Sigmoid colon (tissue), 3 donors: ENCODE measurements around the gene PHKB.

Source experiments
- CTCF ChIP-seq, 4 experiments: fragments of 450-650 bp in 3 of 4; fragments of 200-600 bp in 1 of 4; IDR thresholded peaks; one replicate each; pipeline ENCODE4 v1.5.1; 2016 to 2019; ENCODE audit warnings: antibody characterized with exemption in 4 of 4, mild to moderate bottlenecking in 3 of 4, moderate library complexity in 2 of 4
- POLR2A ChIP-seq, 2 donors: fragments of 450-650 bp; IDR thresholded peaks; one replicate each; pipeline ENCODE4 v1.6.1; 2016; ENCODE audit warnings: antibody characterized with exemption in 2 of 2, mild to moderate bottlenecking in 2 of 2, moderate library complexity in 2 of 2

- TF ChIP-seq CTCF (IDR thresholded peaks at IDR 0.05) (no peak), POLR2A (IDR thresholded peaks at IDR 0.05) (no peak)
Measured at GRCh38 chr16:47584464-47585225, 123.5 kb downstream of the PHKB start.
